Measurements from ENCODE around the gene MBNL2. TPM values are rescaled to one million over a fixed set of nuclear protein-coding genes. Genes with fewer than 3 reads are reported as not detected.
A peak's percentile ranks its signal among the peaks of the same experiment; 100 is the strongest.

MBNL2 gene
- total RNA-seq, 1 donor from 2014 or later, result 43.7 TPM

- H3K27ac Mint-ChIP-seq, result no peak overlapping the region
- peaks cover 4% of the 10 kb centered on the region for H3K36me3 Mint-ChIP-seq
Observed at GRCh38 chr13:97324115-97324514, 102.0 kb downstream of the MBNL2 start.

GRCh38 chr13:97325738-97326137 lies 103.6 kb downstream of the MBNL2 start:
- no peaks in the 10 kb centered on the region for H3K9me3 Mint-ChIP-seq
- H3K27me3 Mint-ChIP-seq, result no peaks in the 10 kb centered on the region
- no peak for DNase-seq (ENCODE audit: extremely low spot score, unreplicated experiment)
- no peak overlapping the region for H3K4me3 Mint-ChIP-seq
- H3K36me3 Mint-ChIP-seq, result peaks cover 4% of the 10 kb centered on the region
- no peak for TF ChIP-seq CTCF (conservative IDR thresholded peaks at IDR 0.05)
- no peak overlapping the region for H3K27ac Mint-ChIP-seq
- peaks cover 20% of the 10 kb centered on the region for H3K4me1 Mint-ChIP-seq (ENCODE audit: unreplicated experiment)

More at GRCh38 chr13:97324115-97324514, 102.0 kb downstream of the MBNL2 start:
- Mint-ChIP-seq H3K4me3 (no peak overlapping the region), H3K4me1 (ENCODE audit: unreplicated experiment) (peaks cover 20% of the 10 kb centered on the region), H3K27me3 (no peaks in the 10 kb centered on the region), H3K9me3 (no peaks in the 10 kb centered on the region)
- no peak for DNase-seq (ENCODE audit: extremely low spot score, unreplicated experiment)
- TF ChIP-seq CTCF (conservative IDR thresholded peaks at IDR 0.05), result no peak

GRCh38 chr13:97327086-97327485 lies 105.0 kb downstream of the MBNL2 start:
- no peak overlapping the region for H3K27ac Mint-ChIP-seq

GRCh38 chr13:97327506-97328221 lies 105.5 kb downstream of the MBNL2 start:
- Mint-ChIP-seq H3K27ac (peak overlapping the region; percentile 4), H3K9me3 (no peaks in the 10 kb centered on the region), H3K36me3 (no peaks in the 10 kb centered on the region), H3K4me3 (no peak overlapping the region), H3K27me3 (no peaks in the 10 kb centered on the region), H3K4me1 (ENCODE audit: unreplicated experiment) (peaks cover 9% of the 10 kb centered on the region)
- no peak for DNase-seq (ENCODE audit: extremely low spot score, unreplicated experiment)
- TF ChIP-seq CTCF (conservative IDR thresholded peaks at IDR 0.05), result no peak

More at GRCh38 chr13:97327086-97327485, 105.0 kb downstream of the MBNL2 start:
- TF ChIP-seq CTCF (conservative IDR thresholded peaks at IDR 0.05), result no peak
- Mint-ChIP-seq H3K4me1 (ENCODE audit: unreplicated experiment) (peaks cover 14% of the 10 kb centered on the region), H3K4me3 (no peak overlapping the region), H3K36me3 (peaks cover 4% of the 10 kb centered on the region), H3K9me3 (no peaks in the 10 kb centered on the region), H3K27me3 (no peaks in the 10 kb centered on the region)
- no peak for DNase-seq (ENCODE audit: extremely low spot score, unreplicated experiment)

GRCh38 chr13:97328222-97328790 lies 106.2 kb downstream of the MBNL2 start:
- no peak for DNase-seq (ENCODE audit: extremely low spot score, unreplicated experiment)
- Mint-ChIP-seq H3K36me3 (peaks cover 2% of the 10 kb centered on the region), H3K27ac (peak overlapping the region; percentile 4), H3K27me3 (no peaks in the 10 kb centered on the region), H3K4me3 (no peak overlapping the region), H3K9me3 (no peaks in the 10 kb centered on the region), H3K4me1 (ENCODE audit: unreplicated experiment) (peaks cover 11% of the 10 kb centered on the region)
- TF ChIP-seq CTCF (conservative IDR thresholded peaks at IDR 0.05), result no peak
